Measurements from ENCODE around the gene INHA.

DNA sequence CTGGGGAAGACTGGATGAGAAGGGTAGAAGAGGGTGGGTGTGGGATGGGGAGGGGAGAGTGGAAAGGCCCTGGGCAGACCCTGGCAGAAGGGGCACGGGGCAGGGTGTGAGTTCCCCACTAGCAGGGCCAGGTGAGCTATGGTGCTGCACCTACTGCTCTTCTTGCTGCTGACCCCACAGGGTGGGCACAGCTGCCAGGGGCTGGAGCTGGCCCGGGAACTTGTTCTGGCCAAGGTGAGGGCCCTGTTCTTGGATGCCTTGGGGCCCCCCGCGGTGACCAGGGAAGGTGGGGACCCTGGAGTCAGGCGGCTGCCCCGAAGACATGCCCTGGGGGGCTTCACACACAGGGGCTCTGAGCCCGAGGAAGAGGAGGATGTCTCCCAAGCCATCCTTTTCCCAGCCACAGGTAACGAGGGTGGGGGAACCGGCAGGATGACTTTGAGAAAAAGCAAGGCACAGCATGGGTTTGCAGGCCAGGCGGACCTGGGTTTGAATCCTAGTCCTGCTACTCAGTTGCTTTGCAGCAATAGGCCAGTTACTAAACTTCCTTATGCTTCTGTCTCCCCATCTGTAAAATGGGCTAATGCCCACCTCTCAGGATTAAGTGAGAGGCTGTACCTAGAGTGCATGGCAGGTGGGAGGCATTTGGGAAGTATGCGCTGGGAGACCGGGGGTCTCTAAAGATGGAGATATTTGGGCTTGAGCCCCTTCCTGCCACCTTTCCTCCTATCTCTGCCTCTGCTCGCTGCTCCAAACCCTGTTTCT is at the start of gene INHA:
- no peak for TF ChIP-seq CBX3 (IDR thresholded peaks at IDR 0.05; ENCODE audit: low read depth)
- TF ChIP-seq CTCF (IDR thresholded peaks at IDR 0.05 in 2 of 3, conservative IDR thresholded peaks at IDR 0.05 in 1 of 3; ENCODE audit: borderline replicate concordance in 1 of 3, insufficient read depth in 1 of 3, low read depth in 2 of 3, low read length in 2 of 3), result no peak
- no peak for TF ChIP-seq POLR2A (IDR thresholded peaks at IDR 0.05; ENCODE audit: borderline replicate concordance, extremely low read depth, insufficient read depth, insufficient read length)
- no peak for TF ChIP-seq EZH2 (IDR thresholded peaks at IDR 0.05)
- TF ChIP-seq, protein P1, sequence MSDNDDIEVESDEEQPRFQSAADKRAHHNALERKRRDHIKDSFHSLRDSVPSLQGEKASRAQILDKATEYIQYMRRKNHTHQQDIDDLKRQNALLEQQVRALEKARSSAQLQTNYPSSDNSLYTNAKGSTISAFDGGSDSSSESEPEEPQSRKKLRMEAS (IDR thresholded peaks at IDR 0.05), result no peak

All from HCT116 (cell line).